Activated T-cell treated with anti-CD3 and anti-CD28 coated beads, Interleukin-2, amount 50 U/mL, for 48 hours (primary cell): Measurements from ENCODE around the gene ADAM12.
A peak's percentile ranks its signal among the peaks of the same experiment; 100 is the strongest.
"Not testable (repeated sequence)": the region's sequence is repeated elsewhere in the genome, so short reads cannot be mapped to it uniquely, and the experiment has no call there.

Experiments
- DNase-seq, 2 experiments: peaks; one replicate each; pipeline ENCODE4 v3.0.0-alpha.2; 2020

The ADAM12 gene

DNA sequence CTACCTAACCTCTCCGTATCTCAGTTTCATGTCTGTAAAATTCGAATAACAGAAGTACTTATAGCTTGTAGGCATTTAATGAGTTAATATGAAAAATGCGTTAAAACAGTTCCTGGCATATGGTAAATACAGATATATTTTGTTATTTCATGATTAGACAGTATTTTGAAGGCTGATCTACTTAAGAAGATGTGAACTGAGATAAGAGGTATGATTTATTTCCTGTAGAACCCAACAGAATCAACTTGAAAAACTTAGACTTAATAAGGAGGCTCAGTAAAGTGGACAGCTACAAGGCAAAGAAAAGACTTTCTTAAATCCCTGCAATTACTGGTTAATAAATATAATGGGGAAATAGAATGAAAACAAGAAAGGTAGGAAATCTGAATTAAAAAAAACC lies 388.6 kb downstream of the ADAM12 start:
- DNase-seq, result no peak

DNA sequence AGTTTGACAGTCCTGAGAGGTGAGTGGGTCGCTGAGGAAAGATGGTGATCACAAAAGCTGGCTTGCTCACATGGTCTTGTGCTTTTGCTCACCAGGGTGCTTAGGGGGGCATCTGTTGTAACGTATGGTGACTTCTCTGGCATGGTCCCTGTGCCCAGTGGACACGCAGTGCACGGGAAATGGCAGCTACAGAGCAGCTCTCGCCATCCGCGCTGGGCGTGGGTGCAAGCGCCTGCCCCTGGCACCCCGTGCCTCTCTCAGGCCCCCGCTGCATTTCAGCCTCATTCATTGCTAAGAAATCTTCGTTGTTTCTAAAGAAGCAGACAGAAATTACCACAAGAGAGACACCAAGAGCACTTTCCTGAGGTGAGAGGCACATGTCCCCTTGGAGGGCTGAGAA lies 390.7 kb downstream of the ADAM12 start:
- DNase-seq, result no peak

DNA sequence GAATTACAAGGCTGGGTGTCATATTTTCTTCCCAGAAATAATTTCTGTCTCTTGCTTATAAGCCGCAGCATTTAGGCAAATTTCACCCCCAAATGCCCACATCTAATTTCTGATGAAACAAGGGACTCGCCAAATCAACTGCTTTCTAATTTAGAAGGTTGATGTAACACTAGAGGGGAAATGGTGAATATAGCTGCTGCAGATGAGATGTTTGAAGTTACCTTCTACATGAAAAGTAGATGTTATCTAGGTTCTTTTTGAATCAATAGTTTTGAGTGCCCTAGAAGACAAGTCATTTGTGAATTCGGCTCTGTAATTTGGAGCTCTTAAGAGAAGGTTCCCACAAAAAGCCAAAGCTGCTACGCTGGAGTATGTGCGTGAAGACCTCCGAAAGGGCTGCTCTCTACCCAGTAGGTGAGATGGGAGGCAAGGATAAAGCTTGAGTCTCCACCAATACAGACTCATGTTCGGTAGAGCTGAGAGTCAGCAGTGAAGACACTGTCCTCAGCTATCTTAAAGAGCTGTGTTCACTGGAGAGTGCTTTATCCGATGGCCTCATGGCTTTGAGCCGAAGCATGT lies 392.5 kb downstream of the ADAM12 start:
- DNase-seq, result no peak

DNA sequence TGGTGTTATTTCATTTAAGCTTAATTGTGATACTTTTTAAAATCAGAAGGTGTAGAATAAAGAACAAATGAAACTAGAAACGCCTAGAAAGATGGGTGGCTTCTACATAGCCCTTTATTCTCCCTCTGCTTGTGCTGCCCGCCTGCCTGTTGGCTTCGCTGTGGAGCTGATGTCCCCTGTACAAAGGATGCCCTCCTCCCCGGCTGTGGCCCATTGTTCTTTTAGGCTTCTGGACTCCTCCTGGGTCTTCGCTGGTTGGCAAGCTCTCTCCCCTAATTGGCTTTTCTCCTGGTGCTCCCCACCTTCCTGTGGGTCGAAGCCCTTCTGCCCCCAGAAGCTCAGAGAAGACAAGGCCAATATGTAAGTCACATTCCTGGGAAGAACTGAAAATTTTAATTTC lies 393.7 kb downstream of the ADAM12 start:
- DNase-seq, result no peak

DNA sequence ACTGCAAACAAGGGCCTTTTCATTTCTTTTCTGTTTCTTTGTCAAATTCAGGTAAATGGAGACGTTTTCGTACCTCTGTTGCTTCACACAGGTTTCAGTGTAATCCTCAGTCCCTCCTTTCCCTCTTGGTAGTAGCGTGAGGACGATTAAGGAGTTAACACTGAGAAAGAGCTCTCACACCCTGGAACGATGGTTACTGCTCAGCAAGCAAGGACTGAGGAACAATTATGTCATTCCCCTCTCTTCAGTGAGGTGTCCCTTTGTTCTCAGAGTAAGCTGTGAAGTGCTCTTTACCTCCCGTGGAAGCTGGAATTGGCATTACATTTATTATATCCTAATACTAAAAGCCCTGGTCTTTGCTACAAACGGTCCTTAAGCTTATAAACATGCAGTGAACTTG lies 396.0 kb downstream of the ADAM12 start:
- no peak for DNase-seq

DNA sequence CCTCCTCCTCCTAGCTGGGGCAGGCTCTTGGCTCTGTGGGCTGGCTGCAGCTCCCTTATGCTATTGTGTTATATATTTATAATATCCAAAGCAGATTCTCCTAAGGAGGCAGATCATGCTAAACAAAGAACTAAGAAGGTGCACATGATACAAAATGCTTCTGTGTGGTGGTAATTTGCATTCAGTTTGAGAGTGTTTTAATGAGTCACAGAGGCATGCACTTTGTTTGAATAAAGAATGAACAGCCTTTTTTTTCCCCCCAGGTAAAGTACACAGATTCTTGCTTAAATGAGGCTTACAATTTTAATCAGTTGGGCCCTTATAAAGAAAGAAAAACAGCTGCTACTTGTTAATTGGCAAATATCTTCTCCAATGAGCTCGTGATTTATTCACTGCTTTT lies 396.9 kb downstream of the ADAM12 start:
- no peak for DNase-seq

DNA sequence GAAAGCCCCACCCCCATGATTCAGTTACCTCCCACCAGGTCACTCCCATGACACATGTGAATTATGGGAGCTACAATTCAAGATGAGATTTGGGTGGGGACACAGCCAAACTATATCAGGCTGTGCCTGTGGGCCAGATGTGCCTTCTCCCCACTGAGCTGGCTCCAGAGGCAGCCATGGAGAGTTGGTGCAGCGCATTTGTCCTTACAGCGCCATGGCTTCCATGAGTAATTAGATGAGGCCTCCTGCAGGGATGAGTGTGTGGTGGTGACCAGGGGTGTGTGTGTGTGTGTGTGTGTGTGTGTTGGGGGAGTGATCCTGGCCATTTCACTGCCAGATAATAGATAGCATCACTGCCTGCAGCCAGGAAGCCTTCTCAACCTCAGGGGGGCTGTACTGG lies 397.3 kb downstream of the ADAM12 start:
- DNase-seq, result no peak

DNA sequence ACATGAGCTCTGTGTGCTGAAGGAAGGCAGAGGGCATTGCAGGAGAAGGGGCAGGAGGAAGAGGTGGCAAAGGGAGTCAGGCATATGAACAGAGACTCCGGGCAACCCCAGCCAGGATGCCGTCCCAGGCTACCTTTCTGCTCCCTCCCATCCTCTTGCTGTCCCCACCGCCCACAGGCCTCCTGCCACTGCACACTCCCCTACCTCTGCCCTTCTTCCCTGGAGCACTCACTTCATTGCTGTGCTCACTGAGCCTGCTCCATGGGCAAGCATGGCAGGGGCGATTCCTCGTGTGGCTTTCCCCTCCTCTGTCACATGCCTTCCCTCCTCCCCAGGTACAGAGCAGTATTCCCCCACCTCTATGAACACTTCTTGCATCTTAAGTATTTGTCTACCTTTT lies 398.5 kb downstream of the ADAM12 start:
- no peak for DNase-seq

DNA sequence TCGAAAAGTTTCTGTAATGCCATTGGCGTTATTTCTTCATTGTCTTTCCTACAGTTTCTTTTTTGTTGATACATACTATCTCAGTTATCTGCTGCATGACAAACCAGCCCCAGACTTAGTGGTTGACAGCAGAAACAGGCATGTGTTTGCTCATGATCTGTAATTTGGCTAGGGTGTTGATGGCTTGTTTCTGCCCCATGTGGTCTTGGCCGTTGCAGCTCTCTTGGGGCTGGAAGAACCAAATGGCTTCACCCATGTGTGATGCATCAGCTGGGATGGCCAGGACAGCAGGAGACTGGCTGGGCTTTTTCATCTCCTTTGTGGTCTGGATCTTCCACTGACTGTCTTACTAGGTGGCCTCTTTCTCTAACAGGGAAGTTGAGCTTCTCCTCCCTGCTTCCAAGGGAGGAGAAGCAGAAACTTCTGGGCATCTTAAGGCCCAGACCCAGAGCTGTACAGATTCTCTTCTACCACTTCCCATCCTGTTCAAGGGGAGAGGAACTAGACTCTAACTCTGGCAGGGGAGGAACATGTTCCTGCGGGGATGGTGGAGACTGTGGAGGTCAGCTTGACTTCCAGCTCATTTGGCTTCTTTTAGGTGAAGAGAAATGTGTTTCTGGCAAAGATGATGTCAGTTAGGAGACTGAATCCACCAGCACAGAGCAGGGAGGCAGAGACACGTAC lies 402.6 kb downstream of the ADAM12 start:
- no peak for DNase-seq

DNA sequence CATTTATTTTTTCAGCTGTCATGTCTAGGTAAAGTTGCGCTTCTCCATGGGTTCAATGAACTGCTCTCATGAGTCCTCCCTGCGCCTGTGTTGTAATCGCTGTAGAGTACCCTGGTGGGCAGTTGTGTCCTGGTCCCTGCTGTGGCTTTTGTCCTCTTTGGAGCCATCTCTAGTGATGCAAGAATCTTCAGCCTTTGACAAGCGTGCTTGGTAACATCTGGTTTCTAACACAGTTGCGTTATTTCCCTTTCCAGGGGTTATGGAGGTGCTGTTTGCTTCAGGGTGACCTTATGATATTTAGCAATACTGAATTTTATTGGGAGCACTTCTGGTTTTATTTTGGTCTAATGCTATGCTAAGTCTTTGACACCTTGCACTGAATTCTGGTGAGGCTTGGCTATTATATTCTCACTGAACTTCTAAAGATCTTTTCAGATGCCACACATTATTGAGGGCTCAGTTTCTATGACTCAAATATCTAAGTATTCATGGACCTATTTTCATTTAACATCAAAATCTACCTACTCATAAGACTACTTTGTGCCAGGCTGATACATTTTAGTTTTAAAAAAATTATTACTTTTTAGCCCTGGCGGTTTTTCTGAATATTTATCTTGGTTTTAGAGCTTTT lies 403.3 kb downstream of the ADAM12 start:
- no peak for DNase-seq

DNA sequence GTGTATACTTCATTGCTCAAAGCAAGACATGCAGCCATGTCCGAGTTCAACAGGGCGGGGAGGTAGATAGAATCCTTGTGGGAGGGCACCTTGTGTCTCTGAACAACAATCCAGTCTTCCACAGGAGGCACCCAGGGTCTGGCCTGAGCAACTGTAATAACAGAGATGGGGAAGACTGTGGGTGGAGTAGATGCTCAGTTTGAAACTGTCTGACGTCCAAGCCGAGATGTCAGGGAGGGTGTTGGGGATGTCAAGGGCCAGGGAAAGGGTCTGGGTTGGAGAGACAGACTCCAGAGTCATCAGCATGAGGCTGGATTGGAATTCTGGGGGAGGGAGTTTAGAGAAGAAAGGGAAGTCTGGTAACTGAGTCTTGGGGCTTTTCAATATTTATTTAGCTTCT lies 403.9 kb downstream of the ADAM12 start:
- no peak for DNase-seq

DNA sequence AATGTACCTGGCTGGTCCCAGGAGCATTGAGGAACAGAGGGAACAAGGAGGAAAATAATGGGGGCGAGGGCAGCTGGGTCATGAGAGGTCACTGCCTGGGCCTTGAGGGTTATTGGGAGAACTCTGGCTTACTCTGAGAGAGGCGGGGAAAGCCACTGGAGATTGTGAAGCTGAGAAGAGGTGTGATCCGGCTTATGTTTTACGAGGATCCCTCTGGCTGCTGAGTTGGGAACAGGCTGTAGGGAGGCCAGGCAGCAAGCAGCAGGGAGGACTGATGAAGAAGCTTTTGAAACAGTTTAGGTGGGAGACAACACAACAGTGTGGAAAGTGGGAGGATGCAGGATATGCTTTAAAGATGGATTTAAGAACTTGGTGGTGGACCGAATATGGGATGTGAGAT lies 404.6 kb downstream of the ADAM12 start:
- no peak for DNase-seq

DNA sequence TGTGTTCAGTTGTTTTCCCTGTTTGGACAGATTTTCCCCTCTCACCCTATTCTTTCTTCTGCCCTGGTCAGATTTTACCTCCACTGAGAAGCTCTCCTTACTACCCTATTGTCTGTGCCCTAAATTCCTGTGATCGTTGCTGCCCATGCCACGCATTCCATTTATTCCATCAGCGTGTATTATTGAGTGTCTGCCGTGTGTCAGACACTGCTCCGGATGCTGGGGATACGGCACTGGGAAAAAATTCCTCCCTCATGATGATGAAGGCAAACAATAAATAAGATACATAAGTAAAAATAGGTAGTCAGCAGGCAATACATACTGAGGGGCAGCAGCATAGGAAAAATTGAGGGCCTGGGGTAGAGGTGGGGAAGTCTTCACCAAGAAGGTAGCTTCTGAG lies 405.1 kb downstream of the ADAM12 start:
- DNase-seq, result no peak

DNA sequence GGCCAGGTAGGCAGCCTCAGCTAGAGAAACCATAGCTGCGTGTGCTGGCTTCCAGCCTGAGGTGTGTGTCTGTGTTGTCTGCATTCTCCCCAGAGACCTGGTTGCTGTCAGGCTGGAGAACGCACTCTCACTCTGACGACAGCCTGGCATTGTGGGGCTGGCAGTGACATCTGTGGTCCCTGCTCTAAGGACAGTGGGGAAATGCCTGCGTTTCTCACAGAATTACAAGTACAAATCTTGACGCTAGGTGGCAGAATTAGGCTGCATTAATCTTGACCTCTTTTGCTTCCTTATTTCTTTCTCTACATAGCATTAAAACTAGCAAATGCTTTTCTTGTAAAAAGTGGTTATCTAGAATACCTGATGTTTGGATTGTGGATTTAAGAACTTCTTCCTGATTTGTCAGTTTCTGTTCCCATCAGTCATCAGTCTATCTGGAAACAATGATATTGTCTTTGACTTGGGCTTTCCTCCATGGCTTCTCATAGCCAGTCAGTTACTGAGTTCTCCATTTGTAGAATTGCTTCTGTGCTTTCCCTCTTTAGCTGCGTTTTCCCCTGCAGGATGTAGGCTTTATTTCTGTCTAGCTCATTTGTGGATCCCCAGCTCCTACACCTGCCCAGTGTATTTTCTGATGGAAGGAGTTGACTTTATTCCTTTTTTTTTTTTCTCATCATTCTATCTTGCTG lies 405.9 kb downstream of the ADAM12 start:
- DNase-seq, result peak in 1 of 2 experiments; percentile 18

DNA sequence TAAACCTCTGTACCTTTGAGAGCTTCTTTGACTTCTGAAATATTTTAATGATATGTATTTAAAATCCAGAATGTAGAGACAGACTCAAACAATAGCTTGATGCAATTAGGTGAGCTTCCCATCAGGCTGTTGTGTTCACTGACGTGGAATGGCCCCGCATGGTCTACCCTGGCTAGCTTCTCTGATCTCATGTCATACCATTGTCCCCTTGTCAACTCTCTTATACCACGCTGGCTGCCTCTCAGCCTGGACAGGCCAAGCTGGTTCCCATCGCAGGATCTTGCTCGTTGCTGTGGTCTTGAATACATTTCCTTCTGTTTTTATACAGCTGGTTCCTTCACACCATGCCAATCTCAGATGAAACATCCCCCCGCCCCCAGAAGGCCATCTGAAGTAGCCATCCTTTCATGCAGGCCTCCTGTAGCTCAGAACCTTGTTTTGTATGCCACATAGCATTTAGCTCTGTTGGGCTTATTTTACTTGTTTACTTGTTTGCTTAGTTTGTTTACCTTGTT lies 407.7 kb downstream of the ADAM12 start:
- DNase-seq, result no peak

DNA sequence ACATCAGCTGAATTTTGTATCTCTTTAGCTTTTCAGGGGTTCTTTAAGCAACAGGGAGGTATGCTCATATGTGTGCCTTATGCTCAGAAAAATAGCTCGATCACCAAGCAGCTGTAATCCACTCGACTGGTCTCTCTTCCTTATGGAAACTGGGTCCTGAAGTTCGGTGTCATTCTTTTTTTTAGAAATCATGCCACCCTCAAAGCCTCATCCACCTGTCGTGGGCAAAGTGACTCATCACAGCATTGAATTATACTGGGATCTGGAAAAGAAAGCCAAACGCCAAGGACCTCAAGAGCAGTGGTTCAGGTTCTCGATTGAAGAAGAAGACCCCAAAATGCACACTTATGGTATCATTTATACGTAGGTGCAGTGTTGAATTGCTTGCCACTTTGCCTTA lies 408.3 kb downstream of the ADAM12 start:
- no peak for DNase-seq

DNA sequence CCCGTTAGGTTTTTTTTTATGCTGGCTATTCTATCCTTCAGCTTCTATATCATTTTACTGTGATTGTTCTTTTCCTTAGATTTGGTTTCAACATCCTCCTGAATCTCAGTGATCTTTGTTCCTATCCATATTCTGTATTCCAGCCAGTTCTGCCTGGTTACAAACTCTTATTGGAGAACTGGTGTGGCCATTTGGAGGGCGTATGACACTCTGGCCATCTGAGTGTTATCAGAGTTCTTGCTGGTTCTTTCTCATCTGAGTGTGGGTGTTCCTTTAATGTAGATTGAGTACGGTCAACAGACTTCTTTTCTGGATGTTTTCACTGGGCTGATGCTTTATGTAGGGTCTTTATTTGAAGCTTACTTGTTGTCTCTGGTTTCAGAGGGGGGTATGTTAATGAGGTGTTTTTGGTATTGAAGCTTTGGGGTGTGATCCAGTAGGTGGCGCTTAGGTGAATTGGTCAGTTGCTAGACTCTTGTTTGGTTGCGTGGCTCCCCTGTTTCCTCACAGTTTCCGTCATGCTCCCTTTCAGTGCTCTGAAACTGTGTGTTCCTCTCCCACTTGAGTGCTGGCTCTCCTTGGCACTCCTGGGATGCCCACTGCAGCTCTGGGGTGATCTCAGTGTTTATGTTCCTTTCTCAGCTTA lies 411.2 kb downstream of the ADAM12 start:
- no peak for DNase-seq

DNA sequence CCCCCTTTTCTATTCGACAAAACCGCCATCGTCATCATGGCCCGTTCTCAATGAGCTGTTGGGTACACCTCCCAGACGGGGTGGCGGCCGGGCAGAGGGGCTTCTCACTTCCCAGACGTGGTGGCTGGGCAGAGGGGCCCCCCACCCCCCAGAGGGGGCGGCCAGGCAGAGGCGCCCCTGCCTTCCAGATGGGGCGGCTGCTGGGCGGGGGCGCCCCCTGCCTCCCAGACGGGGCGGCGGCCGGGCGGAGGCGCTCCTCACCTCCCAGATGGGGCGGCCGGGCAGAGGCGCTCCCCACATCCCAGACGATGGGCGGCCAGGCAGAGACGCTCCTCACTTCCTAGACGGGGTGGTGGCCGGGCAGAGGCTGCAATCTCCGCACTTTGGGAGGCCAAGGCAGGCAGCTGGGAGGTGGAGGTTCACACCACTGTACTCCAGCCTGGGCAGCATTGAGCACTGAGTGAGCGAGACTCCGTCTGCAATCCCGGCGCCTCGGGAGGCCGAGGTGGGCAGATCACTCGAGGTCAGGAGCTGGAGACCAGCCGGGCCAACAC lies 418.1 kb downstream of the ADAM12 start:
- DNase-seq, result not testable (repeated sequence)

DNA sequence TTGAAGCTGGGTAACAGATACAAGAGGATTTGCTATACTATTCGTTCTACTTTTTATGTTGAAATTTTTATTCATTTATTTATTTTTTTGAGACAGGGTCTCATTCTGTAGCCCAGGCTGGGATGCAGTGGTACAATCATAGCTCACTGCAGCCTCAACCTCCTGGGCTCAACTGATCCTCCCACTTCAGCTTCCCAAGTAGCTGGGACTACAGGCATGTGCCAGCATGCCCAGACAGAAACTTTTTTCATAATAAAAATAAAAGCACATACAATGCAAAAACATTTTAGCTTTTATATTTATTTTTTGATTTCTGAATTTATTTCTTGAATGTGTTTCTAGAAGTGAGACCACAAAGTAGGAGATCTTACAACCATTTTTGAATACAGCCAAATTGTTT lies 420.7 kb downstream of the ADAM12 start:
- DNase-seq, result no peak

DNA sequence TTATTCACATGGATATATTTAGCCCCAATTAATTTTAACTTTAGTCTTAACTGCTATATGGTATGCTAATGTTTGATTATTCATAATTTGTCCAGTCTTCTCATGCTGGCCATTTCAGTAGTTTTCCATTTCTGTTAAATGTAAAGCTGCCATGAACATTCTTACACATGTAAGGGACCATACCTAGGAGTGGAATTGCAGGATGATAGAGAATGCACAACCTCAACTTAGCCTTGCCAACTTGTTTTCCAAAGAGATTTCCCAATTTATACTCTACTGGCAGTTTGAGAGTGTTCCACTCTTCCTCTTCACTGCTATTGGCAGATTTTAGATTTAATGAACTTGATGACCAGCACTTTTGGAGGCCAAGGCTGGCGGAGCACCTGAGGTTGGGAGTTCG lies 423.7 kb downstream of the ADAM12 start:
- no peak for DNase-seq
